C4-2B (cell line): ENCODE data around the gene TPRN.

Experiments used
- ZFX ChIP-seq: fragments of 450-650 bp; IDR thresholded peaks from 2 replicates; pipeline ENCODE4 v1.6.1; 2017
- TF ChIP-seq, protein P1 (sequence below): fragments of 450-650 bp; conservative IDR thresholded peaks from 2 replicates; pipeline ENCODE4 v1.5.1; 2017; ENCODE audit warnings: mild to moderate bottlenecking

DNA sequence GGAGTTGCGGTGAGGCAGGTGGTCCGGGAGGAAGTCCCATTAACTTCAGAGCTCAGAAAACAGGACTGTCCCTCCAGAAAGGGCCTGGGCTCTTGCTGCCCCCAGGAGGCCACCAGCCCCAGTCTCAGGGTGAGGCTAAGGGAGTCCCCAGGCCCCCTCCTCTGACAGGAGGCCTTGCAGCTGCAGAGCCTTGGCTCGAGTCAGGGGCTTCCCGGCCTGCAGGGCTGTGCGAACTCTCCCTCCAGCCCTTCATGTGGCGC lies 47.3 kb upstream of the TPRN start:
- TF ChIP-seq, protein P1, sequence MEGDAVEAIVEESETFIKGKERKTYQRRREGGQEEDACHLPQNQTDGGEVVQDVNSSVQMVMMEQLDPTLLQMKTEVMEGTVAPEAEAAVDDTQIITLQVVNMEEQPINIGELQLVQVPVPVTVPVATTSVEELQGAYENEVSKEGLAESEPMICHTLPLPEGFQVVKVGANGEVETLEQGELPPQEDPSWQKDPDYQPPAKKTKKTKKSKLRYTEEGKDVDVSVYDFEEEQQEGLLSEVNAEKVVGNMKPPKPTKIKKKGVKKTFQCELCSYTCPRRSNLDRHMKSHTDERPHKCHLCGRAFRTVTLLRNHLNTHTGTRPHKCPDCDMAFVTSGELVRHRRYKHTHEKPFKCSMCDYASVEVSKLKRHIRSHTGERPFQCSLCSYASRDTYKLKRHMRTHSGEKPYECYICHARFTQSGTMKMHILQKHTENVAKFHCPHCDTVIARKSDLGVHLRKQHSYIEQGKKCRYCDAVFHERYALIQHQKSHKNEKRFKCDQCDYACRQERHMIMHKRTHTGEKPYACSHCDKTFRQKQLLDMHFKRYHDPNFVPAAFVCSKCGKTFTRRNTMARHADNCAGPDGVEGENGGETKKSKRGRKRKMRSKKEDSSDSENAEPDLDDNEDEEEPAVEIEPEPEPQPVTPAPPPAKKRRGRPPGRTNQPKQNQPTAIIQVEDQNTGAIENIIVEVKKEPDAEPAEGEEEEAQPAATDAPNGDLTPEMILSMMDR, result no peak
- no peak for TF ChIP-seq ZFX
